Liver (tissue), 9 donors: ENCODE results near the gene TTYH2. TPM values are rescaled to one million over a fixed set of nuclear protein-coding genes. Genes with fewer than 3 reads are reported as not detected.

Source experiments
- DNase-seq: peaks from one replicate; pipeline ENCODE4 v3.0.0-alpha.2; 2017; ENCODE audit warnings: low spot score
- H3K27ac ChIP-seq, 2 donors: one replicate each; pipeline ENCODE4 v1.7.0; 2013; ENCODE audit warnings: inconsistent platforms in 2 of 2, low read length in 2 of 2, control low read depth in 1 of 2, low read depth in 1 of 2, mild to moderate bottlenecking in 1 of 2
- H3K27me3 ChIP-seq, 4 donors: one replicate each; pipeline versions ENCODE4 v1.6.1 to v1.7.0; 2013; ENCODE audit warnings: low read length in 3 of 4, inconsistent platforms in 1 of 4, mild to moderate bottlenecking in 1 of 4, moderate library complexity in 1 of 4; ENCODE audit not compliant: control insufficient read depth in 4 of 4, insufficient read depth in 4 of 4
- H3K36me3 ChIP-seq, 4 donors: one replicate each; pipeline versions ENCODE4 v1.6.1 to v1.7.0; 2013; ENCODE audit warnings: low read length in 3 of 4, mild to moderate bottlenecking in 3 of 4, low read depth in 1 of 4, moderate library complexity in 1 of 4; ENCODE audit not compliant: control insufficient read depth in 4 of 4, insufficient read depth in 3 of 4
- H3K4me1 ChIP-seq, 4 donors: one replicate each; pipeline versions ENCODE4 v1.6.1 to v1.7.0; 2013; ENCODE audit warnings: low read length in 3 of 4, mild to moderate bottlenecking in 3 of 4, moderate library complexity in 1 of 4; ENCODE audit not compliant: control insufficient read depth in 4 of 4, insufficient read depth in 4 of 4
- H3K4me3 ChIP-seq, 3 donors: one replicate each; pipeline versions ENCODE4 v1.6.1 to v1.7.0; 2013; ENCODE audit warnings: low read length in 3 of 3, control low read depth in 1 of 3, low read depth in 1 of 3, mild to moderate bottlenecking in 1 of 3
- H3K9ac ChIP-seq, 2 donors: one replicate each; pipeline ENCODE4 v1.7.0; 2013; ENCODE audit warnings: low read length in 2 of 2, mild to moderate bottlenecking in 2 of 2, moderate library complexity in 2 of 2, control low read depth in 1 of 2, low read depth in 1 of 2
- H3K9me3 ChIP-seq, 4 donors: one replicate each; pipeline versions ENCODE4 v1.6.1 to v1.7.0; 2013; ENCODE audit warnings: low read length in 3 of 4; ENCODE audit not compliant: control insufficient read depth in 4 of 4
- CTCF ChIP-seq: fragments of 150-350 bp; IDR thresholded peaks from 2 replicates; pipeline ENCODE4 v1.5.1; 2017; ENCODE audit warnings: improper control_type of control experiment, low read depth, low read length; ENCODE audit not compliant: missing input control
- EGR1 ChIP-seq, 2 donors: IDR thresholded peaks; 2 replicates each; pipeline ENCODE4 v1.6.1; 2016 to 2018; ENCODE audit warnings: antibody characterized with exemption in 2 of 2, low read depth in 2 of 2
- FOXA1 ChIP-seq: IDR thresholded peaks from 2 replicates; pipeline ENCODE4 v1.6.1; 2016; ENCODE audit warnings: antibody characterized with exemption
- FOXA2 ChIP-seq: IDR thresholded peaks from 2 replicates; pipeline ENCODE4 v1.6.1; 2016; ENCODE audit warnings: antibody characterized with exemption
- GABPA ChIP-seq, 2 donors: IDR thresholded peaks in 1 of 2; conservative IDR thresholded peaks in 1 of 2; 2 replicates each; pipeline ENCODE4 v1.6.1; 2016; ENCODE audit warnings: antibody characterized with exemption in 2 of 2, mild to moderate bottlenecking in 1 of 2, moderate library complexity in 1 of 2
- HNF4A ChIP-seq, 2 donors: conservative IDR thresholded peaks; 2 replicates each; pipeline ENCODE4 v1.6.1; 2016; ENCODE audit warnings: antibody characterized with exemption in 2 of 2, mild to moderate bottlenecking in 2 of 2
- HNF4G ChIP-seq: IDR thresholded peaks from 2 replicates; pipeline ENCODE4 v1.6.1; 2016; ENCODE audit warnings: antibody characterized with exemption
- MAX ChIP-seq: IDR thresholded peaks from 2 replicates; pipeline ENCODE4 v1.6.1; 2016; ENCODE audit warnings: antibody characterized with exemption
- NR2F2 ChIP-seq: IDR thresholded peaks from 2 replicates; pipeline ENCODE4 v1.6.1; 2016; ENCODE audit warnings: antibody characterized with exemption
- RAD21 ChIP-seq, 2 donors: IDR thresholded peaks; 2 replicates each; pipeline ENCODE4 v1.6.1; 2016; ENCODE audit warnings: antibody characterized with exemption in 2 of 2, mild to moderate bottlenecking in 2 of 2
- RXRA ChIP-seq, 2 donors: IDR thresholded peaks; 2 replicates each; pipeline ENCODE4 v1.6.1; 2017 to 2018; ENCODE audit warnings: antibody characterized with exemption in 2 of 2, mild to moderate bottlenecking in 1 of 2
- SP1 ChIP-seq: IDR thresholded peaks from 2 replicates; pipeline ENCODE4 v1.6.1; 2018; ENCODE audit warnings: antibody characterized with exemption, mild to moderate bottlenecking
- TAF1 ChIP-seq: conservative IDR thresholded peaks from 2 replicates; pipeline ENCODE4 v1.6.1; 2016; ENCODE audit warnings: antibody characterized with exemption, mild to moderate bottlenecking
- YY1 ChIP-seq: IDR thresholded peaks from 2 replicates; pipeline ENCODE4 v1.6.1; 2016; ENCODE audit warnings: antibody characterized with exemption, mild to moderate bottlenecking
- WGBS: extraction: QIAGEN DNeasy Blood & Tissue Kit; methylation state at CpG from one replicate; pipeline ENCODE4 v1.1.7; 2013; 5-methylcytosine and 5-hydroxymethylcytosine counted together
- polyA plus RNA-seq, 2 donors: library from polyadenylated mRNA; stranded (reverse) in 1 of 2; unstranded in 1 of 2; fragments of 200-250 nt in 1 of 2; fragments of >200 nt in 1 of 2; fragmentation: Nextera tagmentation in 1 of 2; extraction: Ambion mirVana in 1 of 2; gene quantifications; one replicate each; pipeline versions ENCODE4 v1.2.1 to v1.2.3, GENCODE V29; 2013 to 2015
- total RNA-seq, 2 donors: library from RNA; depleted of rRNA; stranded (reverse); fragments of >200 nt; gene quantifications; one replicate each; pipeline ENCODE4 v1.2.3, GENCODE V29; 2014
- TF ChIP-seq, protein P1 (sequence below): IDR thresholded peaks from 2 replicates; pipeline ENCODE4 v1.6.1; 2016; ENCODE audit warnings: antibody characterized with exemption
- TF ChIP-seq, protein P2 (sequence below): IDR thresholded peaks from 2 replicates; pipeline ENCODE4 v1.6.1; 2016; ENCODE audit warnings: antibody characterized with exemption
- donor health status: healthy.
- donor health status: healthy.
- donor health status: healthy.
- donor health status: healthy.
- donor health status: healthy.

TTYH2 gene
- total and polyA plus RNA-seq, 4 donors, result 0.40 to 2.4 (median 0.99) TPM

- TF ChIP-seq SP1, result peak; percentile 69
Measured at GRCh38 chr17:74192950-74193781, 20.2 kb upstream of the TTYH2 start (continued).

DNA sequence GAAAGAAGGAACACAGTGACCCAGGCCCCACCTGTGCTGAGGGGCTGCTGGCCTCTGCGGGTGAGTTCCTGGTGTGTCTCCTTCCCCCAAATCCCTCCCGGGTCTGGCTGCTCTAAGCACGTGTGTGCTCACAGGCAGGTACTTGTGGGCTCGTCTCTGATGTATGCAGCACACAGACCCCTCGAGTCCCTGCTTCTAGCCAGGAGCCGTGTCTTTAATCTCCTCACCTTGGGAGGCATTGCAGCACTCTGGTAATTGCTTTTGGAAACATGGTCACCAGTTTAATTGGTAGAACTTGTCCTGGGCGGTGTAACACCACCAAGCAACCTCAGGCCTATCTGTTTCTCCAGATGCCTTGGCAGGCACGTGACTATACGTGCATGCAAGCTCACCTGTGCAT is 18.7 kb upstream of the TTYH2 start:
- no peak for DNase-seq
- Histone ChIP-seq H3K27me3 (no peaks in the 10 kb centered on the region), H3K36me3 (no peaks in the 10 kb centered on the region), H3K9ac (no peak overlapping the region), H3K4me3 (no peak overlapping the region), H3K27ac (no peak overlapping the region), H3K4me1 (peaks cover 0 to 6% (median 2%) of the 10 kb centered on the region in 4 donors), H3K9me3 (no peaks in the 10 kb centered on the region)
- WGBS, result 76% methylated on average over 9 of the region's 9 CpGs
- TF ChIP-seq RAD21 (IDR thresholded peaks at IDR 0.05) (no peak), CTCF (no peak), FOXA1 (no peak), MAX (no peak), EGR1 (IDR thresholded peaks at IDR 0.05; ENCODE audit: low read depth in 2 of 2) (no peak), TAF1 (no peak), GABPA (IDR thresholded peaks at IDR 0.05 in 1 of 2, conservative IDR thresholded peaks at IDR 0.05 in 1 of 2) (no peak), FOXA2 (no peak), SP1 (no peak), RXRA (IDR thresholded peaks at IDR 0.05) (no peak), HNF4G (no peak), HNF4A (conservative IDR thresholded peaks at IDR 0.05) (no peak), YY1 (no peak), NR2F2 (no peak)
- TF ChIP-seq, protein P1, sequence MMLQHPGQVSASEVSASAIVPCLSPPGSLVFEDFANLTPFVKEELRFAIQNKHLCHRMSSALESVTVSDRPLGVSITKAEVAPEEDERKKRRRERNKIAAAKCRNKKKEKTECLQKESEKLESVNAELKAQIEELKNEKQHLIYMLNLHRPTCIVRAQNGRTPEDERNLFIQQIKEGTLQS, result no peak
- TF ChIP-seq, protein P2, sequence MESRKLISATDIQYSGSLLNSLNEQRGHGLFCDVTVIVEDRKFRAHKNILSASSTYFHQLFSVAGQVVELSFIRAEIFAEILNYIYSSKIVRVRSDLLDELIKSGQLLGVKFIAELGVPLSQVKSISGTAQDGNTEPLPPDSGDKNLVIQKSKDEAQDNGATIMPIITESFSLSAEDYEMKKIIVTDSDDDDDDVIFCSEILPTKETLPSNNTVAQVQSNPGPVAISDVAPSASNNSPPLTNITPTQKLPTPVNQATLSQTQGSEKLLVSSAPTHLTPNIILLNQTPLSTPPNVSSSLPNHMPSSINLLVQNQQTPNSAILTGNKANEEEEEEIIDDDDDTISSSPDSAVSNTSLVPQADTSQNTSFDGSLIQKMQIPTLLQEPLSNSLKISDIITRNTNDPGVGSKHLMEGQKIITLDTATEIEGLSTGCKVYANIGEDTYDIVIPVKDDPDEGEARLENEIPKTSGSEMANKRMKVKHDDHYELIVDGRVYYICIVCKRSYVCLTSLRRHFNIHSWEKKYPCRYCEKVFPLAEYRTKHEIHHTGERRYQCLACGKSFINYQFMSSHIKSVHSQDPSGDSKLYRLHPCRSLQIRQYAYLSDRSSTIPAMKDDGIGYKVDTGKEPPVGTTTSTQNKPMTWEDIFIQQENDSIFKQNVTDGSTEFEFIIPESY, result no peak
